K562 (cell line): ENCODE results near the gene SLMAP. TPM values are rescaled to one million over a fixed set of nuclear protein-coding genes. Genes with fewer than 3 reads are reported as not detected.

Experiments used
- ASH1L ChIP-seq: fragments of 450-650 bp; IDR thresholded peaks from 2 replicates; pipeline ENCODE4 v1.6.1; 2018; ENCODE audit warnings: borderline replicate concordance, mild to moderate bottlenecking, low read depth; ENCODE audit not compliant: partially characterized antibody
- ATF3 ChIP-seq, 2 experiments: fragments of 450-650 bp in 1 of 2; sonication (generic) in 1 of 2; formaldehyde crosslinking in 1 of 2; IDR thresholded peaks in 1 of 2; conservative IDR thresholded peaks in 1 of 2; 2 replicates each; pipeline versions ENCODE4 v1.6.1 to v1.8.1; 2016 to 2023; ENCODE audit warnings: mild to moderate bottlenecking in 2 of 2, moderate library complexity in 2 of 2, inconsistent platforms in 1 of 2, missing genetic modification reagents in 1 of 2
- CREM ChIP-seq: IDR thresholded peaks from 2 replicates; pipeline ENCODE4 v1.6.1; 2014; ENCODE audit warnings: antibody characterized with exemption, low read depth
- ETV6 ChIP-seq, 3 experiments: fragments of 150-350 bp in 1 of 3; sonication (generic) in 1 of 3; formaldehyde crosslinking in 1 of 3; IDR thresholded peaks; 2 replicates each; pipeline versions ENCODE4 v1.6.1 to v1.8.0; 2014 to 2022; ENCODE audit warnings: borderline replicate concordance in 2 of 3, low read depth in 2 of 3, antibody characterized with exemption in 1 of 3, low read length in 1 of 3, mild to moderate bottlenecking in 1 of 3, missing genetic modification reagents in 1 of 3
- HBP1 ChIP-seq: fragments of 450-650 bp; formaldehyde crosslinking; IDR thresholded peaks from 2 replicates; pipeline ENCODE4 v1.4.0; 2022; ENCODE audit warnings: missing genetic modification characterization
- HMBOX1 ChIP-seq: sonication (generic); IDR thresholded peaks from 2 replicates; pipeline ENCODE4 v1.6.1; 2016
- HNRNPLL ChIP-seq: fragments of 200-400 bp; formaldehyde crosslinking; IDR thresholded peaks from 2 replicates; pipeline ENCODE4 v1.6.1; 2017; ENCODE audit warnings: low read length, low read depth, mild to moderate bottlenecking; ENCODE audit not compliant: poor library complexity, severe bottlenecking
- KLF16 ChIP-seq: IDR thresholded peaks from 2 replicates; pipeline ENCODE4 v1.6.1; 2016; ENCODE audit warnings: antibody characterized with exemption
- LCOR ChIP-seq: sonication (generic); formaldehyde crosslinking; IDR thresholded peaks from 2 replicates; pipeline ENCODE4 v1.8.0; 2022; ENCODE audit warnings: mild to moderate bottlenecking, missing genetic modification reagents
- POLR2G ChIP-seq: fragments of 200-400 bp; formaldehyde crosslinking; IDR thresholded peaks from 2 replicates; pipeline ENCODE4 v1.6.1; 2017; ENCODE audit warnings: low read depth, mild to moderate bottlenecking, antibody characterized with exemption, low read length, moderate library complexity
- STAG1 ChIP-seq: sonication (generic); formaldehyde crosslinking; IDR thresholded peaks from 2 replicates; pipeline ENCODE4 v1.5.0; 2020; ENCODE audit warnings: missing genetic modification reagents, borderline replicate concordance
- TRIM25 ChIP-seq: fragments of 450-650 bp; IDR thresholded peaks from 2 replicates; pipeline ENCODE4 v1.7.0; 2016; ENCODE audit warnings: borderline replicate concordance
- TSHZ1 ChIP-seq: fragments of 250-450 bp; sonication (Bioruptor Pico); IDR thresholded peaks from 2 replicates; pipeline ENCODE4 v1.4.0; 2020; ENCODE audit warnings: mild to moderate bottlenecking, moderate library complexity
- U2AF1 ChIP-seq: fragments of 200-400 bp; formaldehyde crosslinking; optimal IDR thresholded peaks from 2 replicates; pipeline ENCODE3; 2017; ENCODE audit warnings: mild to moderate bottlenecking, low read depth, low read length, moderate library complexity
- ZNF146 ChIP-seq: IDR thresholded peaks from one replicate; pipeline ENCODE4 v1.6.1; 2018; ENCODE audit warnings: missing compliant biosample characterization; ENCODE audit not compliant: unreplicated experiment
- polyA plus RNA-seq, 8 experiments: library from polyadenylated mRNA; depleted of rRNA in 4 of 8; stranded (reverse) in 5 of 8; unstranded in 3 of 8; fragments of >200 nt; fragmentation: Nextera tagmentation in 2 of 8; fragmentation: Illumina TruSeq in 1 of 8; extraction: Ambion mirVana in 2 of 8; extraction: Trizol in 1 of 8; gene quantifications; 2 replicates each; pipeline versions ENCODE4 v1.2.1 to v1.2.3, GENCODE V29; 2011 to 2014; ENCODE audit warnings: inconsistent platforms in 1 of 8, missing spikeins in 1 of 8
- total RNA-seq, 7 experiments: library from RNA; depleted of rRNA in 6 of 7; stranded (reverse); fragments of >200 nt in 6 of 7; fragmentation: Illumina TruSeq in 2 of 7; extraction: Trizol in 2 of 7; gene quantifications; 2 replicates each; pipeline versions ENCODE4 v1.2.1 to v1.2.3, GENCODE V29; 2011 to 2021; ENCODE audit warnings: low replicate concordance in 1 of 7

Gene SLMAP
- total and polyA plus RNA-seq, 9 of the 15 experiments (the other 6 are each of a cell fraction or from before 2014, with no cell fraction given), result 12.1 to 50.7 (median 28.3) TPM

- no peak for TF ChIP-seq ATF3 (IDR thresholded peaks at IDR 0.05)
- TF ChIP-seq ATF3 (CRISPR knock-in tag; conservative IDR thresholded peaks at IDR 0.05), result no peak
- no peak for TF ChIP-seq HMBOX1
- no peak for TF ChIP-seq HBP1 (CRISPR knock-in tag)
- 0 out of 2 replicates have a peak, but pooled peaks have one; percentile 60 for TF ChIP-seq LCOR (CRISPR knock-in tag)
- TF ChIP-seq STAG1 (CRISPR knock-in tag), result no peak
- TF ChIP-seq ZNF146, result no peak
- peak; percentile 80 for TF ChIP-seq KLF16
- TF ChIP-seq POLR2G, result peak; percentile 93
- peak; percentile 47 for TF ChIP-seq HNRNPLL
- TF ChIP-seq U2AF1, result no peak
- no peak for TF ChIP-seq ETV6 (IDR thresholded peaks at IDR 0.05; ENCODE audit: borderline replicate concordance in 1 of 2, low read depth in 2 of 2, low read length in 1 of 2)
- TF ChIP-seq ETV6 (CRISPR knock-in tag; IDR thresholded peaks at IDR 0.05; ENCODE audit: borderline replicate concordance), result no peak
- no peak for TF ChIP-seq TRIM25
- no peak for TF ChIP-seq TSHZ1
- peak; percentile 55 for TF ChIP-seq ASH1L
- peak; percentile 83 for TF ChIP-seq CREM
These were observed at the start of gene SLMAP (continued) for GRCh38 chr3:57755741-57756527.
